HCT116 (cell line): ENCODE measurements around the gene PANX2.

Source experiments
- ATF3 ChIP-seq: IDR thresholded peaks from 2 replicates; pipeline ENCODE4 v1.6.1; 2012
- CBX3 ChIP-seq: IDR thresholded peaks from 2 replicates; pipeline ENCODE4 v1.6.1; 2012; ENCODE audit warnings: low read depth
- CTCF ChIP-seq, 3 experiments: fragments of 200-600 bp in 1 of 3; sonication (generic) in 1 of 3; IDR thresholded peaks in 2 of 3; conservative IDR thresholded peaks in 1 of 3; 2 replicates each; pipeline ENCODE4 v1.5.1; 2012 to 2017; ENCODE audit warnings: low read depth in 2 of 3, low read length in 2 of 3, antibody characterized with exemption in 1 of 3, borderline replicate concordance in 1 of 3, control low read depth in 1 of 3, mild to moderate bottlenecking in 1 of 3, mixed read lengths in 1 of 3, mixed run types in 1 of 3, moderate library complexity in 1 of 3; ENCODE audit not compliant: insufficient read depth in 1 of 3
- POLR2A ChIP-seq: IDR thresholded peaks from 2 replicates; pipeline ENCODE4 v1.7.0; 2011; ENCODE audit warnings: borderline replicate concordance; ENCODE audit not compliant: insufficient read depth, insufficient read length; ENCODE audit errors: extremely low read depth
- POLR2AphosphoS5 ChIP-seq: IDR thresholded peaks from 2 replicates; pipeline ENCODE4 v1.6.1; 2011; ENCODE audit warnings: mild to moderate bottlenecking, low read depth, low read length, moderate library complexity
- SIN3A ChIP-seq: IDR thresholded peaks from 2 replicates; pipeline ENCODE4 v1.6.1; 2012; ENCODE audit warnings: low read depth
- TCF7L2 ChIP-seq: IDR thresholded peaks from 2 replicates; pipeline ENCODE4 v1.7.0; 2011; ENCODE audit warnings: borderline replicate concordance, inconsistent platforms; ENCODE audit not compliant: insufficient read depth, insufficient read length; ENCODE audit errors: extremely low read depth

- TF ChIP-seq POLR2AphosphoS5 (no peak), CBX3 (no peak), POLR2A (no peak), CTCF (IDR thresholded peaks at IDR 0.05 in 2 of 3, conservative IDR thresholded peaks at IDR 0.05 in 1 of 3; ENCODE audit: borderline replicate concordance in 1 of 3, insufficient read depth in 1 of 3, low read depth in 2 of 3, low read length in 2 of 3) (no peak), SIN3A (no peak), TCF7L2 (no peak), ATF3 (no peak)
Observed at GRCh38 chr22:50188356-50188755, 17.8 kb downstream of the PANX2 start.
